OCI-LY7 (cell line): Measurements from ENCODE around the gene CSTPP1. TPM values are rescaled to one million over a fixed set of nuclear protein-coding genes. Genes with fewer than 3 reads are reported as not detected.
"Not testable (repeated sequence)": the region's sequence is repeated elsewhere in the genome, so short reads cannot be mapped to it uniquely, and the experiment has no call there.

Source experiments
- BruUV-seq: library from RNA; stranded (reverse); fragments of 400-500 nt; replicated peaks from 2 replicates; lab custom pipeline; 2021; lab: Mats Ljungman, UMichigan
- CTCF ChIA-PET: fragments of 300-600 bp; sonication (Branson Sonifier 250); formaldehyde crosslinking; loops from one replicate; lab custom pipeline; 2022; ENCODE audit warnings: antibody characterized with exemption; ENCODE audit not compliant: unreplicated experiment; lab: Charles Lee
- POLR2A ChIA-PET: fragments of 300-600 bp; sonication (Branson Sonifier 250); formaldehyde crosslinking; loops from one replicate; lab custom pipeline; 2022; ENCODE audit warnings: antibody characterized with exemption; lab: Charles Lee
- DNase-seq: peaks from one replicate; pipeline ENCODE4 v3.0.0-alpha.2; 2015; ENCODE audit warnings: low spot score
- H2AFZ ChIP-seq: fragments of 200-600 bp; sonication (generic), shearing (Covaris generic); 2 replicates; pipeline ENCODE4 v1.6.1; 2014; ENCODE audit warnings: mild to moderate bottlenecking, antibody characterized with exemption, low read length, moderate library complexity
- H3K27ac ChIP-seq: fragments of 200-600 bp; sonication (generic); 2 replicates; pipeline ENCODE4 v1.5.1; 2014; ENCODE audit warnings: mixed run types, low read depth, mild to moderate bottlenecking, moderate library complexity, low read length, inconsistent platforms; ENCODE audit not compliant: poor library complexity, severe bottlenecking
- H3K36me3 ChIP-seq: fragments of 200-600 bp; sonication (generic); 2 replicates; pipeline ENCODE4 v1.6.1; 2014; ENCODE audit warnings: mild to moderate bottlenecking, antibody characterized with exemption, low read length, moderate library complexity, mixed read lengths; ENCODE audit not compliant: insufficient read depth
- H3K4me1 ChIP-seq: fragments of 200-600 bp; sonication (generic); 2 replicates; pipeline ENCODE4 v1.5.1; 2014; ENCODE audit warnings: mild to moderate bottlenecking, low read length; ENCODE audit not compliant: insufficient read depth, poor library complexity, severe bottlenecking
- H3K4me2 ChIP-seq: fragments of 200-600 bp; sonication (generic); 2 replicates; pipeline ENCODE4 v1.6.1; 2014; ENCODE audit warnings: mild to moderate bottlenecking, low read length
- H3K4me3 ChIP-seq: fragments of 200-600 bp; sonication (generic); 2 replicates; pipeline ENCODE4 v1.5.1; 2014; ENCODE audit warnings: mild to moderate bottlenecking, low read depth, low read length; ENCODE audit not compliant: poor library complexity, severe bottlenecking
- H3K79me2 ChIP-seq: fragments of 200-600 bp; sonication (generic); 2 replicates; pipeline ENCODE4 v1.6.1; 2016; ENCODE audit warnings: low read depth, mild to moderate bottlenecking, low read length, moderate library complexity, mixed read lengths; ENCODE audit not compliant: insufficient read depth
- H3K9me2 ChIP-seq: fragments of 200-600 bp; sonication (generic); 2 replicates; pipeline ENCODE4 v1.6.1; 2016; ENCODE audit warnings: mild to moderate bottlenecking, low read length, mixed read lengths; ENCODE audit not compliant: insufficient read depth
- H3K9me3 ChIP-seq: fragments of 200-600 bp; sonication (generic); 2 replicates; pipeline ENCODE4 v1.6.1; 2014; ENCODE audit warnings: mild to moderate bottlenecking, mixed run types, low read length, mixed read lengths
- H4K20me1 ChIP-seq: fragments of 200-600 bp; sonication (generic); 2 replicates; pipeline ENCODE4 v1.6.1; 2014; ENCODE audit warnings: mild to moderate bottlenecking, antibody characterized with exemption, low read length, moderate library complexity, mixed read lengths; ENCODE audit not compliant: insufficient read depth
- CTCF ChIP-seq: fragments of 200-600 bp; sonication (generic); conservative IDR thresholded peaks from 2 replicates; pipeline ENCODE4 v1.5.1; 2014; ENCODE audit warnings: mild to moderate bottlenecking, antibody characterized with exemption, low read length, moderate library complexity, mixed read lengths
- EZH2phosphoT487 ChIP-seq: fragments of 200-600 bp; sonication (generic); IDR thresholded peaks from 2 replicates; pipeline ENCODE4 v1.6.1; 2018; ENCODE audit warnings: low read depth, borderline replicate concordance, mild to moderate bottlenecking, mixed run types, antibody characterized with exemption, low read length, moderate library complexity, mixed read lengths
- intact Hi-C: fragments of 100-400 bp; cut with micrococcal nuclease; formaldehyde crosslinking; loops from one replicate; pipeline ENCODE4 v1.10.0; 2022; ENCODE audit not compliant: unreplicated experiment
- total RNA-seq, 2 experiments: library from RNA; depleted of rRNA in 1 of 2; stranded (reverse); fragments of >200 nt in 1 of 2; shearing (Covaris generic) in 1 of 2; gene quantifications; 2 replicates each; pipeline ENCODE4 v1.2.3, GENCODE V29; 2014 to 2022

Gene CSTPP1
- total RNA-seq, 2 experiments from 2014 or later = 39.6 to 43.1 TPM

- Histone ChIP-seq H3K4me1 (no peaks in the 10 kb centered on the region), H3K27ac (no peak overlapping the region), H3K9me2 (no peaks in the 10 kb centered on the region), H3K9me3 (no peaks in the 10 kb centered on the region), H3K36me3 (no peaks in the 10 kb centered on the region), H3K4me3 (no peak overlapping the region), H3K4me2 (no peak overlapping the region), H4K20me1 (no peaks in the 10 kb centered on the region), H2AFZ (no peak overlapping the region), H3K79me2 (no peaks in the 10 kb centered on the region)
- TF ChIP-seq EZH2phosphoT487 (no peak), CTCF (no peak)
- no peak for DNase-seq
- no TSS peak for BruUV-seq
- ChIA-PET POLR2A (interaction anchor here (0.6 to 1.2 kb wide), 3 partner anchors 13 to 734 kb away, joined by 3 read pairs; partner anchors contain the start of gene DDB2), CTCF (no interaction called here)
- intact Hi-C loops = no loop called here
These were observed 266.0 kb downstream of the CSTPP1 start for GRCh38 chr11:47202576-47202975.

- Histone ChIP-seq H3K9me2 (no peaks in the 10 kb centered on the region), H3K4me1 (no peaks in the 10 kb centered on the region), H4K20me1 (no peaks in the 10 kb centered on the region), H3K36me3 (no peaks in the 10 kb centered on the region), H3K9me3 (no peaks in the 10 kb centered on the region), H3K4me3 (no peak overlapping the region), H3K4me2 (no peak overlapping the region), H3K79me2 (no peaks in the 10 kb centered on the region), H2AFZ (no peak overlapping the region), H3K27ac (no peak overlapping the region)
- intact Hi-C loops = no loop called here
- ChIA-PET CTCF (no interaction called here), POLR2A (interaction anchor here (0.6 kb wide), 1 partner anchor 11 kb away, joined by 3 read pairs; no protein-coding TSS in a partner anchor)
- BruUV-seq = no TSS peak
- TF ChIP-seq CTCF (no peak), EZH2phosphoT487 (no peak)
- no peak for DNase-seq
These were observed 268.1 kb downstream of the CSTPP1 start for GRCh38 chr11:47204637-47204989.

GRCh38 chr11:47206577-47206976 is 270.0 kb downstream of the CSTPP1 start:
- H3K4me2 ChIP-seq, DNase-seq, H3K9me2 ChIP-seq, H3K4me3 ChIP-seq, CTCF ChIA-PET, H2AFZ ChIP-seq, BruUV-seq, intact Hi-C loops, H3K9me3 ChIP-seq, H3K27ac ChIP-seq, H3K36me3 ChIP-seq, H3K4me1 ChIP-seq, H4K20me1 ChIP-seq, H3K79me2 ChIP-seq: not testable (repeated sequence)
- POLR2A ChIA-PET = interaction anchor here (0.6 to 1.2 kb wide), 2 partner anchors 13 to 577 kb away, joined by 3 read pairs; no protein-coding TSS in a partner anchor
